HG03097 (cell line): Measurements from ENCODE around the gene MACROD2.
"Not testable (repeated sequence)": the region's sequence is repeated elsewhere in the genome, so short reads cannot be mapped to it uniquely, and the experiment has no call there.

Source experiments
- ATAC-seq: cut with Tn5 transposase; IDR thresholded peaks from one replicate; pipeline ENCODE4 v1.9.1; 2021; ENCODE audit not compliant: unreplicated experiment, low FRiP score

MACROD2 gene

GRCh38 chr20:15164726-15165125, 1169.4 kb downstream of the MACROD2 start:
- no peak for ATAC-seq

DNA sequence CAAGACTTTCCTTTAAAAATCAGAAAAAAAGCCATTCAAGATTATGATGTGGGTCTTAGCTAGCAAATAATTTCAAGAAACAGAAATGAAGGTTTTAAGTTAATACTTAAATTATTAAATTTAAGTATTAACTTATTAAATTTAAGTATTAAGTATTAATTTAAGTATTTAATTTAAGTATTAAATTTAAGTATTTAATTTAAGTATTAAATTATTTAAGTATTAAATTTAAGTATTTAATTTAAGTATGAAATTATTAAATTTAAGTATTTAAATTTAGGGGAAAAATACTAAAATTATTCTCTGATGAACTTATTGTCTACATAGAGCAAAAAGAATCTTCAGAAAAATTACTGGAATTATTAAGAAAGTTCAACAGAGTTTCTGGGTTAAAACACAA, 1171.4 kb downstream of the MACROD2 start:
- ATAC-seq = no peak

GRCh38 chr20:15171016-15171415, 1175.7 kb downstream of the MACROD2 start:
- no peak for ATAC-seq

DNA sequence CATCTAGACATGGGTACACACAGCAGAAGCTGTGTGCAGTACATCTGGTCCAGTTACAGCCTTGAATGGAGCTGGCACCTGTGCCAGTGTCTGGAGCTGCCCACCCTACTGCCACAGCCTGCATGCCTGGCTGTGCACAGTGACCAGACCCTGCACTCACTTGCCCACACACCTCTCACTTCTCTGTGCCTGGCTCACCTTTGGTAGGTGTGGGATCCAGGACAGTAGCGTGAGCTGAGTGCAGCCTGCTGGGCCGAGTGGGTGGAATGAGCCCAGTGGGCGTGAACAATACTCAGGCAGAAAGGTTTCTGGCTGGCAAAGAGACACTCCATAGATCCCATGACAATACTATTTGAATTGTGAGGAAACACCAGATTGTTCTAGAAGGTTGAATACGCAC, 1181.6 kb downstream of the MACROD2 start:
- ATAC-seq = no peak

- no peak for ATAC-seq
Observed at GRCh38 chr20:15178581-15178980, 1183.3 kb downstream of the MACROD2 start.

- no peak for ATAC-seq
Observed at GRCh38 chr20:15179381-15179780, 1184.1 kb downstream of the MACROD2 start.

GRCh38 chr20:15179781-15180180, 1184.5 kb downstream of the MACROD2 start:
- no peak for ATAC-seq

GRCh38 chr20:15185322-15185721, 1190.0 kb downstream of the MACROD2 start:
- no peak for ATAC-seq

DNA sequence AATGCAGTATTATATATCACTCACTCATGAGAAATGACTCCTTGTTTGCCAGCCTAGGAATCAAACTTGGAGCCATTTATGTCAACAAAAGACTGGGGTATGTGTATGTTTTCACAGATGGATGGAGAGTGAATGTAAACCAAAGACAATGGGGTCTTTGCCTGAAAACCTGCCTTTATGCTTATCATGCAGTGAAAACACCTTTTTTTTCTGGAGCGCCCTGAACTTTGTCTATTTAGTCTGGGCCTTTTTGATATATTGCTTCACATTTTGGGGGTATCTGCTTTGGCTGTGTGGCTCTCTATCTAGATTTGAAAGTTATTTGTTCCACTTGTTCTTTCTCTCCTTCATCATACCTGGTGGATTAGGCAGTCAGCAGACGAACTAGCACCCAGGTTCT, 1190.6 kb downstream of the MACROD2 start:
- ATAC-seq = no peak

- ATAC-seq = no peak
Observed at GRCh38 chr20:15187612-15188011, 1192.3 kb downstream of the MACROD2 start.

- no peak for ATAC-seq
Observed at GRCh38 chr20:15188415-15188814, 1193.1 kb downstream of the MACROD2 start.

DNA sequence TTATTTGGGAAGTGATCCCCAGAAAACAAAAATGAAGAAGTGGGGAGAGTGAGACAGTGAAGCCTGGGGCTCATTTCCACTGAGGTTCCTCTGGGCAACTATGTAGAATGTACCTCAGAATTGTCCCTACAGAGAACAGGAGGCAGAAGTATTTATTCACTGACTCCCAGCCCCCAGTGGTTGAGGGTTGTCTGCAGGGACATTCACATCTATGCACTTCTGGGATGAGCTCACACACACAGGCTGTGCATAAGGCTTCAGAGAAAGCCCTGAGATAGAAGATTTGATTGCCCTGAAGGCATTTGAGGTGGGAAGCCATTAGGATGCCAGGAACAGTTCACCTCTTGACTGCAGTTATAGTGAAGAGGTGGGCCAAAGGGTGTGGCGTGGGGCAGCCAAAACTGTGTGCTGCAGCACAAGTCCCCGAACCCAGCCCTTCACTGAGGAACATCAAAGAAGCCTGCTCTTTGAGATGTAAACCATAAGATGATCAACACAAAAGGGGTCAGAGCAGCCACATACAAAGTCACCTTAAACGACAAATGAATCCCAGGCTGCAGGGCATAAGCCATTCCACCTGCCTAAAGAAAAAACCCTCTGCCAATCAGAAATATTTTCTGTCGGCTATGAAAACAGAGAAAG, 1195.9 kb downstream of the MACROD2 start:
- ATAC-seq = no peak

GRCh38 chr20:15195378-15195777, 1200.1 kb downstream of the MACROD2 start:
- ATAC-seq = no peak

DNA sequence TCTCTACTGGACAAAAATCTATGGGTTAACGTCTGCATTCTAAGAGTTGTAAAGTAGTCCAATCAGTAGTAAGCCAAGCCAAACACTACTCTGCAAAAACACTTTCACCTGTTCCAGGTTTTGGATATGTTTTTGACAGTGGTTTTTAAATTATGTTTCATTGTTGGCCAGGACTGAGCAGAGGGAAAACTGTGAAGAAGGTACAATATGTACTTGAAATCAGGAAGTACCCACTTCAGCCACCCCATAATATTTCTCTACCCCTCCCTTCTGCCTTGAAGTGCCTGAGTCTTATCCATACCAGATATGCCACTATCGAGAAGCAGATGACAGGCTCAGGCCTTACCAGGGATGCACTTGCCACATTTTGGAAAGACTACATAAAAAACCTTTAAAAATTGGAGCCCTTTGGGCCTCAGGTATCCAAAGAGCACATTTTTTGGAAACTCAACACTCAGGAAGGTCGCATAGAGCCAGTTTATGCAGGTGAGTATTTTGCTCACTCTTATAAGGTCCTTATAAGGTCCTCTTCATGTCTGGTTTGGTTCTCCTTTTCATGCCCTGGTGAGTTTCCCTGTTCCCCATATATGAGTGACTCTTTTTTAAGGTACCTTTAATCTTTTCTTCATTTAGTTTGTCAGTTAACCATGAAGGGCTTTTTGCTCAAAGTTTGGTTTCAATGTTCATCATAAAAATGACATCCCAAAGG, 1201.4 kb downstream of the MACROD2 start:
- no peak for ATAC-seq

- ATAC-seq = not testable (repeated sequence)
Observed at GRCh38 chr20:15198017-15198416, 1202.7 kb downstream of the MACROD2 start.

DNA sequence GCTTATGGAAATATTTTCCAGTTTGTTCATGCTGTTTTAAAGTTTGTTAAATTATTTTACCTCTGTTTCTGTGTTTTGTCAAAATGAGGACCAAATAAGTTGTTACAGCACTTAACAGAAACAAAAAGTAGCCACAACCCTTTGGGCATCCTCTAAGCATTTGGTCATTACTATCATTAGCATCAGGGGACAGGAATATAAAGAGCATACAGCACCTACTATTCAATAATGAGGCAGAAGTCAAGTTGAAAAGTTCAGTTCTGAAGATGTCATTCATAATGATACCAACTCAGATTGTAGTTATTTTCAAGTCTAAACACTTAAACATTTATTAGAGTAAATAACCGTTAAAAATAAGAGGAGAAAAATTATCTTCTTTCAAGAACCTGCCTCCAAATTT, 1204.4 kb downstream of the MACROD2 start:
- peak; percentile 44 for ATAC-seq

DNA sequence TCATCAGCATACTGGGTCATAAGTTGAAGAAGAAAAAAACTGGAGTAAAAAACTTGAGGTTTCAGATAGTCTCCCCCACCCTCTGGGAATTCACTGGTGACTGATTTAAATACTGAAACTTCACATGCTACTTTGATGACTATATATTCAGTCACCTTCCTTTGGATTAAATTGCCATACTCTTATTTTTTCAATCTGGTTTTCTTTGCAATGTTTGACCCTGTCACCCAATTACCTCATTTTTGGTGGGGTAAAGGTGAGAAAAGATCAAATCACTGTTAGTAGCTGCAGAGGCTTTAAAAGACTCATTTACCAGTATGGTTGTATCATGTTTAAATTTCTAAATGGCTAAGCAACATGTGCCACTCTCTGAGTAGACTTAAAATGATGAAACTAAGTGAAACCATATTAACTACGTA, 1204.8 kb downstream of the MACROD2 start:
- peak; percentile 62 for ATAC-seq

- no peak for ATAC-seq
Observed at GRCh38 chr20:15201602-15202001, 1206.3 kb downstream of the MACROD2 start.

GRCh38 chr20:15204234-15204633, 1208.9 kb downstream of the MACROD2 start:
- ATAC-seq = no peak

DNA sequence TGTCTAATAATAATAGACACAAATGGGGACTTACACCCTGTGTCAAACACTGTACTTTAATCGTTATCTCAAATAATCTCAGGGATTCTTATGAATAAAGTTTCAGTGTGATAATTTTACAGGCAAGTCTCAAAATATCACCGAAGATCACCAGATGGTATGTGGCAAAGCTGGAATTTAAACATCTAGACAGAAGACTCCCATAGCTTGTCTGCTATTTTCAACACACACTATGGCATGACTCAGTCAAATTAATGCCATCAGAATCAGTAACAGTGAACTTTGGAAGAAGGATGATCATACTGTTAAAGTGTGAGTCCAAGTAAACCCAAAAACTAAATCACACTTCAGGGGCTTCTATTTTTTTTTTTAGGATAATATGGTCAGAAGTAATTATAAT, 1209.7 kb downstream of the MACROD2 start:
- no peak for ATAC-seq

DNA sequence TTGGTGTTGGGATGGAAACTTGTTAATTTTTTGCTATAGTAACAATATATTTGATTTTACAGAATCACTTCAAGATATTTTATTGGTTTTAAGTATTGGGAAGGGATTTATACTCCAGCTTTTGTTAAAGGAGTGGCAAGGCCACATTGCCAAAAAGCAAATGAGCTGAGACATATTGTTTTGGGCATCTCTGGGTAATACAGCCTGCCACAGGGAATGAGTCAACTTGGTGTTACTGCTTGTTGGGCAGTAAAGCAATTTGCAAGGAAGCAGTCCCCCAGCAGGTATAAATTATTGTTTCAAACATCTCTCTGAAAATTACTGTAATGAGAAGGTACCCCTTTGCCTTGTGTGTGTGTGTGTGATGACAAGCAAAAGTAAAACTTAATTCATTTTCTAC, 1210.4 kb downstream of the MACROD2 start:
- ATAC-seq = no peak

DNA sequence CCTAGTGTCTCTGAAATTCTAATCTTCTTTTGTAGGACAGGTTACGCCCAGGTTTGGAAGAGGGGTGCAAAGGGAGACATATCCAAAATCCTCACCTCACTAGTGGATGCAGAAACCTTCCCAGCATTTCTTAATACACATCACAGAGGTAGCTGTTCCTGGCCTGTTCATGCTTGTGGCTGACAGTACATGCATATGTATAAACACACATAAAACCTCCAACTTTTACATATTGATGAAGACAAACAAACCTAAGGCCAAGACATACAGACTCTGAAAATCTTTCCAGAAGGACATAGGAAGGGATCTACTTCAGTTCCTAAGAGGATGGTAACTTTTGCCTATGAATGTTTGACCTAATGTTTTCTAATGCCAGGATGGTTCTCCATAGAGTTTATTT, 1214.2 kb downstream of the MACROD2 start:
- no peak for ATAC-seq
